LNCaP clone FGC (cell line): ENCODE results near the gene DDX41.

ENCODE experiments used
- DNase-seq: peaks from one replicate; pipeline ENCODE4 v3.0.0-alpha.2; 2011; ENCODE audit warnings: low read depth
- H3K4me3 ChIP-seq: 2 replicates; pipeline ENCODE4 v1.5.1; 2011; ENCODE audit warnings: mild to moderate bottlenecking, low read depth, low read length, control low read depth
- CTCF ChIP-seq: IDR thresholded peaks from 2 replicates; pipeline ENCODE4 v1.5.1; 2012; ENCODE audit warnings: mild to moderate bottlenecking; ENCODE audit not compliant: control insufficient read depth, insufficient read depth; ENCODE audit errors: extremely low read depth

DDX41 gene

DNA sequence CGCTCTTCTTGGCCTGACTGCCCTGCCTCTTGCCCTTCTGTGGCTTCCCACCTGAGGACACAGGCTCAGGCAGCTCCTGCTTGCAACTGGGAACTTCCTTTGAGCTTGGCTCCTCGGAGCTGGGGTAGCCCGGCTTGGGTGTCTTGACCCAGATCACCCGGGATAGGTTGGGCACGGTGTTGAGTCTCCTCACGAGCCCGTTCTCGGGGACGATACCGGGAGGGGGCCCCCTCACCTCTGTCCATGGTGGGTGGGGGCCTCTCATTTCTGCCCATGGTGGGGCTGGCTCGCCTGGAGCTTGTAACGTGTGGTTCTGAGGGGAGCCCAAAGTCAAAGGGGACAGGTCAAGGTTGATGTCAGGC lies 7.8 kb upstream of the DDX41 start:
- DNase-seq, result no peak
- H3K4me3 ChIP-seq, result no peak overlapping the region
- TF ChIP-seq CTCF, result no peak

GRCh38 chr5:177523711-177524538 lies 7.2 kb upstream of the DDX41 start:
- no peak for DNase-seq
- no peak overlapping the region for H3K4me3 ChIP-seq
- TF ChIP-seq CTCF, result no peak

- DNase-seq, result no peak
- 0 out of 2 replicates have a peak, but pooled peaks have one; percentile 5 for TF ChIP-seq CTCF
- no peak overlapping the region for H3K4me3 ChIP-seq
These were observed 4.3 kb upstream of the DDX41 start for GRCh38 chr5:177520916-177521513.

GRCh38 chr5:177520271-177520670 lies 3.5 kb upstream of the DDX41 start:
- DNase-seq, result no peak
- no peak for TF ChIP-seq CTCF
- H3K4me3 ChIP-seq, result no peak overlapping the region

GRCh38 chr5:177519463-177520235 lies 2.9 kb upstream of the DDX41 start:
- DNase-seq, result no peak
- H3K4me3 ChIP-seq, result no peak overlapping the region
- TF ChIP-seq CTCF, result no peak

DNA sequence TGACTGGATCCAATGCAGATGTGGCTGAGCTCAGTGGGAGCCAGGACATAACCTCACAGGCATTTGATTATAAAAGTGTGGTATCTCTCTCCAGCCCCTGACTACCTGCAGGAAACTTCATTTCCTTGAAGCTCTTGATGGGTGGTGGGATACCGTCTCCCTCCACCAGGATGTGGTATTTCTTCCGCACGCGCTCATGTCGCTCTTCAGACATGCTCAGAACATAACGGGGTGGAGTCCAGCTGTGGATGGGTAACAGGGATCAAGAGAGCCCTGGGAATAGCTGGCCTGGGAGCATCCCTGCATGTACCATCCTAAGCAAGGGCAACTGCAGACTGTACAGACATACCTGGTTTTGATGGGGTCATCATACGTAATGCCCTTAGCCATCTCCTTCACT lies 1.2 kb downstream of the DDX41 start:
- H3K4me3 ChIP-seq, result peak overlapping the region; percentile 98
- TF ChIP-seq CTCF, result no peak
- no peak for DNase-seq
